GM23338 (cell line): ENCODE data around the gene GRIN3B. TPM values are rescaled to one million over a fixed set of nuclear protein-coding genes. Genes with fewer than 3 reads are reported as not detected.

ENCODE experiments used
- ATAC-seq: fragments of 200-7000 bp; cut with Tn5 transposase; 3 replicates; pipeline ENCODE4 v1.9.1; 2020
- DNase-seq: peaks from one replicate; pipeline ENCODE4 v3.0.0-alpha.2; 2015; ENCODE audit warnings: low spot score
- H2AFZ ChIP-seq: fragments of 200-600 bp; sonication (generic); 2 replicates; pipeline ENCODE4 v1.8.0; 2016; ENCODE audit warnings: antibody characterized with exemption, mild to moderate bottlenecking, moderate library complexity
- H3F3A ChIP-seq: fragments of 200-600 bp; sonication (generic); replicated peaks from 2 replicates; pipeline ENCODE4 v1.8.0; 2017; ENCODE audit warnings: antibody characterized with exemption, mixed run types, low read depth
- H3K27ac ChIP-seq: fragments of 200-600 bp; sonication (generic); 2 replicates; pipeline ENCODE4 v1.6.1; 2016; ENCODE audit warnings: low read depth
- H3K27me3 ChIP-seq: fragments of 200-600 bp; sonication (generic); 2 replicates; pipeline ENCODE4 v1.8.0; 2016; ENCODE audit warnings: mild to moderate bottlenecking, mixed run types, moderate library complexity; ENCODE audit not compliant: insufficient read depth
- H3K36me3 ChIP-seq: fragments of 200-600 bp; sonication (generic); 2 replicates; pipeline ENCODE4 v1.8.0; 2016; ENCODE audit warnings: mild to moderate bottlenecking; ENCODE audit not compliant: insufficient read depth
- H3K4me1 ChIP-seq: fragments of 200-600 bp; sonication (generic); 2 replicates; pipeline ENCODE4 v1.8.0; 2016; ENCODE audit warnings: mild to moderate bottlenecking, moderate library complexity; ENCODE audit not compliant: insufficient read depth
- H3K4me2 ChIP-seq: fragments of 200-600 bp; sonication (generic); 2 replicates; pipeline ENCODE4 v1.7.1; 2017; ENCODE audit warnings: mixed run types
- H3K4me3 ChIP-seq: fragments of 200-600 bp; sonication (generic); 2 replicates; pipeline ENCODE4 v1.6.1; 2016; ENCODE audit warnings: mixed run types
- H3K79me2 ChIP-seq: fragments of 200-600 bp; sonication (generic); replicated peaks from 2 replicates; pipeline ENCODE4 v1.8.0; 2017; ENCODE audit warnings: mild to moderate bottlenecking; ENCODE audit not compliant: insufficient read depth
- H3K9me2 ChIP-seq: fragments of 200-600 bp; sonication (generic); 2 replicates; pipeline ENCODE4 v1.8.0; 2017; ENCODE audit not compliant: insufficient read depth
- H4K20me1 ChIP-seq: fragments of 200-600 bp; sonication (generic); replicated peaks from 2 replicates; pipeline ENCODE4 v1.8.0; 2017; ENCODE audit warnings: mild to moderate bottlenecking; ENCODE audit not compliant: insufficient read depth
- H3K27ac Mint-ChIP-seq: 2 replicates; pipeline ENCODE4 v1.8.0; 2020; ENCODE audit warnings: inconsistent platforms, mild to moderate bottlenecking, moderate library complexity, mixed read lengths
- H3K27me3 Mint-ChIP-seq: 3 replicates; pipeline ENCODE4 v1.8.0; 2022; ENCODE audit warnings: low read depth, mild to moderate bottlenecking, moderate library complexity, mixed read lengths, inconsistent platforms; ENCODE audit not compliant: insufficient read depth, poor library complexity
- H3K36me3 Mint-ChIP-seq: 3 replicates; pipeline ENCODE4 v1.8.0; 2021; ENCODE audit warnings: low read depth, mild to moderate bottlenecking, inconsistent platforms, moderate library complexity, mixed read lengths
- H3K4me1 Mint-ChIP-seq: 3 replicates; pipeline ENCODE4 v1.8.0; 2020; ENCODE audit warnings: mild to moderate bottlenecking, inconsistent platforms, mixed read lengths
- H3K4me3 Mint-ChIP-seq: 3 replicates; pipeline ENCODE4 v1.8.0; 2021; ENCODE audit warnings: moderate library complexity, mild to moderate bottlenecking, inconsistent platforms, mixed read lengths
- H3K9me3 Mint-ChIP-seq: 3 replicates; pipeline ENCODE4 v1.8.0; 2020; ENCODE audit warnings: moderate library complexity, mild to moderate bottlenecking, inconsistent platforms, mixed read lengths
- CREB1 ChIP-seq: fragments of 250-450 bp; sonication (Bioruptor Pico); IDR thresholded peaks from 2 replicates; pipeline ENCODE4 v1.5.0; 2020; ENCODE audit warnings: low read depth, mild to moderate bottlenecking, moderate library complexity
- CTCF ChIP-seq, 2 experiments: fragments of 200-600 bp in 1 of 2; sonication (generic) in 1 of 2; conservative IDR thresholded peaks; 2 replicates each; pipeline versions ENCODE4 v1.5.1 to v1.6.1; 2016 to 2017; ENCODE audit warnings: antibody characterized with exemption in 2 of 2, low read depth in 2 of 2, mild to moderate bottlenecking in 2 of 2, moderate library complexity in 1 of 2
- ETS1 ChIP-seq: IDR thresholded peaks from 2 replicates; pipeline ENCODE4 v1.6.1; 2016; ENCODE audit warnings: antibody characterized with exemption
- EZH2 ChIP-seq: fragments of 200-600 bp; sonication (generic); IDR thresholded peaks from one replicate; pipeline ENCODE4 v1.8.0; 2017; ENCODE audit warnings: antibody characterized with exemption, mild to moderate bottlenecking, low read depth; ENCODE audit not compliant: unreplicated experiment
- EZH2phosphoT487 ChIP-seq: fragments of 200-600 bp; sonication (generic); IDR thresholded peaks from one replicate; pipeline ENCODE4 v1.8.1; 2018; ENCODE audit warnings: antibody characterized with exemption; ENCODE audit not compliant: unreplicated experiment
- JUNB ChIP-seq: IDR thresholded peaks from one replicate; pipeline ENCODE4 v1.6.1; 2016; ENCODE audit warnings: antibody characterized with exemption; ENCODE audit not compliant: unreplicated experiment
- NANOG ChIP-seq: IDR thresholded peaks from 2 replicates; pipeline ENCODE4 v1.6.1; 2016; ENCODE audit warnings: antibody characterized with exemption, borderline replicate concordance
- POLR2AphosphoS5 ChIP-seq: IDR thresholded peaks from 2 replicates; pipeline ENCODE4 v1.6.1; 2016; ENCODE audit warnings: antibody characterized with exemption, low read depth
- REST ChIP-seq: IDR thresholded peaks from one replicate; pipeline ENCODE4 v1.6.1; 2018; ENCODE audit warnings: antibody characterized with exemption; ENCODE audit not compliant: unreplicated experiment
- STAT1 ChIP-seq: IDR thresholded peaks from one replicate; pipeline ENCODE4 v1.6.1; 2016; ENCODE audit warnings: antibody characterized with exemption; ENCODE audit not compliant: unreplicated experiment
- ZNF331 ChIP-seq: fragments of 250-450 bp; sonication (Bioruptor Pico); IDR thresholded peaks from 2 replicates; pipeline ENCODE4 v1.5.0; 2020; ENCODE audit warnings: low read depth, mild to moderate bottlenecking, moderate library complexity
- ZNF462 ChIP-seq: fragments of 250-450 bp; sonication (Bioruptor Pico); IDR thresholded peaks from 2 replicates; pipeline ENCODE4 v1.5.0; 2020; ENCODE audit warnings: mild to moderate bottlenecking, moderate library complexity
- polyA plus RNA-seq: library from polyadenylated mRNA; unstranded; fragments of >200 nt; fragmentation: Nextera tagmentation; extraction: Ambion mirVana; gene quantifications from 2 replicates; pipeline ENCODE4 v1.2.1, GENCODE V29; 2016
- total RNA-seq: library from RNA; depleted of rRNA; stranded (reverse); fragments of >200 nt; shearing (Covaris generic); gene quantifications from 2 replicates; pipeline ENCODE4 v1.2.3, GENCODE V29; 2014

GRIN3B gene
- total and polyA plus RNA-seq, 2 experiments from 2014 or later, result 0.11 to 2.8 TPM

- H3K27me3 Mint-ChIP-seq, result peaks cover 6% of the 10 kb centered on the region
- H3K4me1 Mint-ChIP-seq, result peaks cover 26% of the 10 kb centered on the region
- Histone ChIP-seq H3K27me3 (no peaks in the 10 kb centered on the region), H3K4me2 (peak overlapping the region; percentile 64; the same call in 1 of the 2 replicates), H3K79me2 (peaks cover 66% of the 10 kb centered on the region), H3K27ac (peak overlapping the region; percentile 66; the same call in 1 of the 2 replicates), H3K9me2 (no peaks in the 10 kb centered on the region), H4K20me1 (peaks cover 24% of the 10 kb centered on the region), H2AFZ (no peak overlapping the region), H3F3A (0 out of 2 replicates have a peak, but pooled peaks cover 7% of the 10 kb centered on the region), H3K36me3 (no peaks in the 10 kb centered on the region), H3K4me3 (0 out of 2 replicates have a peak overlapping the region, but pooled peaks have one; percentile 28), H3K4me1 (peaks cover 8% of the 10 kb centered on the region; the same call in 1 of the 2 replicates)
- DNase-seq (no peak), ATAC-seq (no peak)
- peaks cover 3% of the 10 kb centered on the region; the same call in 2 of the 3 replicates for H3K36me3 Mint-ChIP-seq
- TF ChIP-seq NANOG (no peak), EZH2 (no peak), CTCF (conservative IDR thresholded peaks at IDR 0.05; ENCODE audit: low read depth in 2 of 2) (no peak), POLR2AphosphoS5 (no peak), ZNF331 (CRISPR knock-in tag) (no peak), STAT1 (no peak), EZH2phosphoT487 (no peak), ZNF462 (CRISPR knock-in tag) (no peak), CREB1 (no peak), REST (no peak), JUNB (no peak), ETS1 (no peak)
- H3K9me3 Mint-ChIP-seq, result no peaks in the 10 kb centered on the region
- H3K27ac Mint-ChIP-seq, result peak overlapping the region; percentile 52; the same call in 1 of the 2 replicates
- peak overlapping the region; percentile 43; the same call in 1 of the 3 replicates for H3K4me3 Mint-ChIP-seq
These were observed 15.0 kb downstream of the GRIN3B start for GRCh38 chr19:1015061-1015781.
